Right atrium auricular region (tissue), 2 donors: ENCODE data around the gene ENG. TPM values are rescaled to one million over a fixed set of nuclear protein-coding genes. Genes with fewer than 3 reads are reported as not detected.
A peak's percentile ranks its signal among the peaks of the same experiment; 100 is the strongest.

Source experiments
- DNase-seq: peaks from one replicate; pipeline ENCODE4 v3.0.0-alpha.2; 2019; ENCODE audit warnings: low spot score
- H3K27ac ChIP-seq, 2 donors: fragments of 200-600 bp; sonication (generic); 1 replicate in 1 of 2; 2 replicates in 1 of 2; pipeline ENCODE4 v1.5.1; 2016 to 2019
- H3K27me3 ChIP-seq, 2 donors: fragments of 200-600 bp; sonication (generic); one replicate each; pipeline versions ENCODE4 v1.5.1 to v1.6.0; 2017 to 2019
- H3K36me3 ChIP-seq: fragments of 200-600 bp; sonication (generic); one replicate; pipeline ENCODE4 v1.5.1; 2016
- H3K4me1 ChIP-seq, 2 donors: fragments of 200-600 bp; sonication (generic); one replicate each; pipeline versions ENCODE4 v1.5.1 to v1.6.0; 2017 to 2019
- H3K4me3 ChIP-seq, 2 donors: fragments of 200-600 bp; sonication (generic); 1 replicate in 1 of 2; 2 replicates in 1 of 2; pipeline ENCODE4 v1.5.1; 2017 to 2019; ENCODE audit warnings: mild to moderate bottlenecking in 1 of 2, moderate library complexity in 1 of 2
- H3K9me3 ChIP-seq, 2 donors: fragments of 200-600 bp; sonication (generic); one replicate each; pipeline ENCODE4 v1.5.1; 2019
- total RNA-seq, 2 donors: library from RNA; depleted of rRNA; stranded (reverse); fragments of >200 nt; gene quantifications; one replicate each; pipeline ENCODE4 v1.1.0, GENCODE V29; 2016
- TF ChIP-seq, protein P1 (sequence below), 2 donors: fragments of 200-600 bp; sonication (generic); IDR thresholded peaks; one replicate each; pipeline ENCODE4 v1.5.1; 2019; ENCODE audit warnings: antibody characterized with exemption in 2 of 2

ENG gene
- total RNA-seq, 2 donors from 2014 or later: 142 to 511 TPM

DNA sequence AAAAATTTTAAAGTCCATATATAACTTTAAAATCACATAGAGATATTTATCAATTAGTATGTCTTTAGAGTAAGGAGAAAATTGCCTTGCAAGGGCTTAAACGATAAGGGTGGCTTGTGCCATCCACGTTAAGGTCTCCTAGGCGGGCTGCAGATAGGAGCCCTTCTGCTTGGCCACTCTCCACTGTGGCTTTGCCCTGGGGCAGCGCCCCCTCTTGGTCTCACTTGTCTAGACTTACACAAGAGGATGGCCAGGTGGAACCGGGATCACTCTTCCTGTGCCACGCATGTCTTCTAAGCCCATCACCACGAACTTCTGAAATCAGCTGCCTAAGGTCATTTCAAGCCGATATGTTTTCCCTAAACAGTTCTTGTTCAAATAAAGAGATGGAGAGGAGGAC lies 48.8 kb downstream of the ENG start:
- Histone ChIP-seq H3K27ac (peak overlapping the region in 1 of 2 donors; percentile 15), H3K4me3 (no peak overlapping the region), H3K27me3 (no peaks in the 10 kb centered on the region), H3K4me1 (peaks cover 0 to 45% of the 10 kb centered on the region in 2 donors), H3K36me3 (peaks cover 16% of the 10 kb centered on the region), H3K9me3 (no peaks in the 10 kb centered on the region)
- no peak for DNase-seq
- TF ChIP-seq, protein P1, sequence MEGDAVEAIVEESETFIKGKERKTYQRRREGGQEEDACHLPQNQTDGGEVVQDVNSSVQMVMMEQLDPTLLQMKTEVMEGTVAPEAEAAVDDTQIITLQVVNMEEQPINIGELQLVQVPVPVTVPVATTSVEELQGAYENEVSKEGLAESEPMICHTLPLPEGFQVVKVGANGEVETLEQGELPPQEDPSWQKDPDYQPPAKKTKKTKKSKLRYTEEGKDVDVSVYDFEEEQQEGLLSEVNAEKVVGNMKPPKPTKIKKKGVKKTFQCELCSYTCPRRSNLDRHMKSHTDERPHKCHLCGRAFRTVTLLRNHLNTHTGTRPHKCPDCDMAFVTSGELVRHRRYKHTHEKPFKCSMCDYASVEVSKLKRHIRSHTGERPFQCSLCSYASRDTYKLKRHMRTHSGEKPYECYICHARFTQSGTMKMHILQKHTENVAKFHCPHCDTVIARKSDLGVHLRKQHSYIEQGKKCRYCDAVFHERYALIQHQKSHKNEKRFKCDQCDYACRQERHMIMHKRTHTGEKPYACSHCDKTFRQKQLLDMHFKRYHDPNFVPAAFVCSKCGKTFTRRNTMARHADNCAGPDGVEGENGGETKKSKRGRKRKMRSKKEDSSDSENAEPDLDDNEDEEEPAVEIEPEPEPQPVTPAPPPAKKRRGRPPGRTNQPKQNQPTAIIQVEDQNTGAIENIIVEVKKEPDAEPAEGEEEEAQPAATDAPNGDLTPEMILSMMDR (IDR thresholded peaks at IDR 0.05): peak in 1 of 2 donors; percentile 35

DNA sequence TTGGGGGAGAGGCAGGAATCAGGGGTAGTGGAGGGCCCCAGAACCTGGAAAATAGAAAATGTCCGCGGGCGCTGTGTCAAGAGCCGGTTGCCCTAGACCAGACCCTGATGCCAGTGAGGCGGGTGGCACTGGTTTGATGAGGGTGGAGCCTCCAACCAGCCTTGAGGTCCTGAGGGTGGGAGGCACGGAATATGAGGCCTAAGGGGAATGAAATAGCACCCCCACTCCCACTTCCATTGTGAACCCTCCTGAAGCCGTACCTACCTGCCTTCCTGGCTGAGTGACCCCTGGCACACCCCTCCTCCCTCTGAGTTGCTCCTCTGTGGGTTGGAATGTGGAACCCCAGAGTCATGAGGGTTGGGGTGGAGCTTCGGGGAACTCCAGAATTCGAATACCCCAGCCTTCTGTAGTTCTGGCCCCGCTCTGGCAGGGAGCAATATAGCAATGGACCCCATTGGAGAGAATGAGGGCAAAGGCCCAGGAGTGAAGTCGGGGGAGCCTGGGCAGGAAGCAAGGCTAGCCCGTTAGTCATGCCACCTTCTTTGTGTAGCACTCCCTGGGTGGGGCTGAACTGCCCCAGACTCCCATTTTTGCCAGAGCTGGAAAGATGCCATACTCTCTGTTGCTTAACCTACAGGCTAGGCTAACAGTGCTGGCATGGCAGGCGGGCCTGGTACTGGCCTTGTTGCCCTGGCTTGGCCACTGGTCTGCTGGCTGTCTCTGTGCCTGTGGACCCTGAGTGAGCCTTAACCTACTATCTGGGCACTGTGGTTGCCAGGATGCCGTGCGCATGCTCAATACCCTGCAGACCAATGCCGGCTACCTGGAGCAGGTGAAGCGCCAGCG lies 50.7 kb downstream of the ENG start:
- Histone ChIP-seq H3K27me3 (no peaks in the 10 kb centered on the region), H3K36me3 (peaks cover 16% of the 10 kb centered on the region), H3K4me3 (peak overlapping the region; percentile 54 to 71), H3K27ac (peak overlapping the region; percentile 93 to 96), H3K9me3 (no peaks in the 10 kb centered on the region), H3K4me1 (peaks cover 0 to 31% of the 10 kb centered on the region in 2 donors)
- no peak for DNase-seq
- TF ChIP-seq, protein P1 (IDR thresholded peaks at IDR 0.05): no peak

DNA sequence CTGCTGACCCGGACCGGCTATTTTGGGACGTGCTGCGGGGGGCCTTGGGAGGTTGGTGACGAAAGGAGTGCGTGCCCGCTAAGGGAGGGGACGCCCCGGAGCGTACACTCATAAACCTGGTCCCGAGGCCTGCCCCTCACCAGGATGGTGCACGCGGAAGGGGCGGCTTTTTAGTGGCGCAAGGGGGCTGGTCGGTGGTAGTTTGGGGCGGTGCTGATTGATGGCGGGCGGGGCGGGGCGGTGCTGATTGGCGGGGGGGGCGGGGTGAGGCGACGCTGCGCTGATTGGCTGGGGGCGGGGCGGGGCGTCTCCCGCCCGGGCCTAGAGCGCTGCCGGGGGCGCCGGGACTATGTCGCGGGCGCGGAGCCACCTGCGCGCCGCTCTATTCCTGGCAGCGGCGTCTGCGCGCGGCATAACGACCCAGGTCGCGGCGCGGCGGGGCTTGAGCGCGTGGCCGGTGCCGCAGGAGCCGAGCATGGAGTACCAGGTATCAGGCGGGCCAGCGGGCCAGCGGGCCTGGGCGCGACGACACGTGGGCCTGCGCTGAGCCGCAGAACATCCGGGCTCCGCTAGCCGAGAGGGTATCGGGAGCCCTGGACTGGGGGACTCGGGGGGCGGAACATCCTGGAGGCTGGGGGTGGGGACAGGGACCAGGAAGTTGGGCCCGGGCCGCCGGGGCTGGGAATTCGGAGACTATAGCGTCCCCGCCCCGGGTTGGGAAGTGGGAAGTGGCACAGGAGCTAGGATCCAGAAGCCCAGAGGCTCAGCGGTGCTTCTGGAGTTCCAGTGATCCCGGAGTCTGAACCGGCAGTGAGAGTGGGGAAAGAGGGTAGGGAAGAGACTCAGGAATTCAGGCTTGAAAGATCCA lies 51.6 kb downstream of the ENG start, which contains the start of gene FPGS:
TSS of gene FPGS (plus strand) at position 307 of the 868 bp plus-strand sequence. CDS start at position 350, 43 bp downstream.
- TF ChIP-seq, protein P1 (IDR thresholded peaks at IDR 0.05): no peak
- peak within 1 kb of the TSS; percentile 54 to 71 for H3K4me3 ChIP-seq
- peaks cover 12% of the 10 kb centered on the region for H3K36me3 ChIP-seq

GRCh38 chr9:127801955-127802575 lies 52.4 kb downstream of the ENG start:
- Histone ChIP-seq H3K36me3 (peaks cover 5% of the 10 kb centered on the region), H3K27ac (peak overlapping the region; percentile 93 to 96), H3K4me3 (peak overlapping the region; percentile 54 to 71), H3K9me3 (no peaks in the 10 kb centered on the region), H3K4me1 (peaks cover 0 to 27% of the 10 kb centered on the region in 2 donors), H3K27me3 (no peaks in the 10 kb centered on the region)
- TF ChIP-seq, protein P1 (IDR thresholded peaks at IDR 0.05): no peak
- no peak for DNase-seq

More for the DNA sequence above, 51.6 kb downstream of the ENG start, which contains the start of gene FPGS:
- Histone ChIP-seq H3K4me1 (peaks cover 0 to 27% of the 10 kb centered on the region in 2 donors), H3K27me3 (no peaks in the 10 kb centered on the region), H3K9me3 (no peaks in the 10 kb centered on the region), H3K27ac (peak within 1 kb of the TSS; percentile 93 to 96)
- DNase-seq: peak; percentile 91

DNA sequence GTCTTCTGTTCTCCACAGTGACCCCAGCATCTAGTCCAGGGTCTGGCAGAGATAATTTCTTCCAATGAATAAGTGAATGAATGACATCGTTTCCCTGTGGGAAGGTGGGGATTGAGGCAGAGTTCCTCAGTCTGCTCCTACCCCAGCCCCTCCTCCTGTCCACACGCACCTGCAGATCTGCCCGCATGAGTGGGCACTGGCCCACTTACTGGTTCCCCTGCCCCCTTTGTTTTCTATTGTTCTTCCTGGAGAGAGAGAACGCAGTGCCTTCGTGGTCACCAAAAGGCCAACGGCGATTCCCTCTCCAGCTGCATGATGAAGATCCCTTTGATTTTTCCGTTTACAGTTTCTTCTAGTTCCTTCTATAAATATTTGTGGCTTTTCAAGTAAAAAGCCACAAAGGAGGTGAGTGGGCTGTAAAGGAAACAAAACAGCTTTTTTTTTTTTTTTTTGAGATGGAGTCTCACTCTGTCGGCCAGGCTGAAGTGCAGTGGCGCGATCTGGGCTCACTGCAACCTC lies 57.5 kb downstream of the ENG start:
- Histone ChIP-seq H3K36me3 (no peaks in the 10 kb centered on the region), H3K27ac (peak overlapping the region; percentile 33 to 57)

More for the DNA sequence above, 57.5 kb downstream of the ENG start:
- TF ChIP-seq, protein P1 (IDR thresholded peaks at IDR 0.05): no peak
- H3K9me3 ChIP-seq: no peaks in the 10 kb centered on the region
- no peak overlapping the region for H3K4me3 ChIP-seq
- peaks cover 0 to 15% of the 10 kb centered on the region in 2 donors for H3K4me1 ChIP-seq
- H3K27me3 ChIP-seq: no peaks in the 10 kb centered on the region
- no peak for DNase-seq
